CD4-positive, alpha-beta T cell (primary cell): ENCODE results near the gene TSKU. TPM values are rescaled to one million over a fixed set of nuclear protein-coding genes. Genes with fewer than 3 reads are reported as not detected.

Experiments used
- ATAC-seq: fragments of 200-7000 bp; cut with Tn5 transposase; one replicate; pipeline ENCODE4 v1.10.0; 2022; ENCODE audit warnings: mild to moderate bottlenecking; ENCODE audit not compliant: poor library complexity
- CTCF ChIA-PET: fragments of 350-600 bp; sonication (Branson Sonifier 250); formaldehyde crosslinking; loops from one replicate; lab custom pipeline; 2021; ENCODE audit warnings: antibody characterized with exemption, inconsistent platforms; lab: Charles Lee
- POLR2A ChIA-PET: fragments of 350-600 bp; sonication (Branson Sonifier 250); formaldehyde crosslinking; loops from one replicate; lab custom pipeline; 2021; ENCODE audit warnings: antibody characterized with exemption, inconsistent platforms; lab: Charles Lee
- DNase-seq, 14 experiments: peaks; one replicate each; pipeline ENCODE4 v3.0.0-alpha.2; 2013 to 2020; ENCODE audit warnings: mixed read lengths in 2 of 14
- H3K27ac ChIP-seq, 2 donors: one replicate each; pipeline versions ENCODE4 v1.5.1 to v1.7.0; 2013; ENCODE audit warnings: low read length in 2 of 2, low read depth in 1 of 2, mild to moderate bottlenecking in 1 of 2
- H3K27me3 ChIP-seq, 2 experiments: 1 replicate in 1 of 2; 2 replicates in 1 of 2; pipeline versions ENCODE4 v1.6.1 to v1.7.0; 2013; ENCODE audit warnings: low read length in 2 of 2, control low read depth in 1 of 2, mild to moderate bottlenecking in 1 of 2, moderate library complexity in 1 of 2; ENCODE audit not compliant: insufficient read depth in 2 of 2, control insufficient read depth in 1 of 2
- H3K36me3 ChIP-seq: one replicate; pipeline ENCODE4 v1.6.1; 2013; ENCODE audit warnings: low read length, control low read depth; ENCODE audit not compliant: insufficient read depth
- H3K4me1 ChIP-seq: one replicate; pipeline ENCODE4 v1.6.1; 2013; ENCODE audit warnings: low read length, control low read depth; ENCODE audit not compliant: insufficient read depth
- H3K4me3 ChIP-seq: one replicate; pipeline ENCODE4 v1.5.1; 2013; ENCODE audit warnings: mild to moderate bottlenecking, low read length, moderate library complexity
- H3K9me3 ChIP-seq, 2 experiments: 1 replicate in 1 of 2; 2 replicates in 1 of 2; pipeline versions ENCODE4 v1.6.1 to v1.7.0; 2013; ENCODE audit warnings: low read length in 2 of 2, mild to moderate bottlenecking in 2 of 2, control low read depth in 1 of 2, moderate library complexity in 1 of 2; ENCODE audit not compliant: control insufficient read depth in 1 of 2, insufficient read depth in 1 of 2
- H3K27ac Mint-ChIP-seq: one replicate; pipeline ENCODE4 v1.8.0; 2020; ENCODE audit warnings: mixed read lengths
- H3K27me3 Mint-ChIP-seq: one replicate; pipeline ENCODE4 v1.8.0; 2021; ENCODE audit warnings: mixed read lengths
- H3K36me3 Mint-ChIP-seq: one replicate; pipeline ENCODE4 v1.8.0; 2021; ENCODE audit warnings: low read depth, mixed read lengths
- H3K4me1 Mint-ChIP-seq: one replicate; pipeline ENCODE4 v1.8.0; 2021; ENCODE audit warnings: low read depth, mixed read lengths
- H3K4me3 Mint-ChIP-seq: one replicate; pipeline ENCODE4 v1.8.0; 2020; ENCODE audit warnings: mild to moderate bottlenecking, mixed read lengths
- H3K9me3 Mint-ChIP-seq: one replicate; pipeline ENCODE4 v1.8.0; 2020; ENCODE audit warnings: mixed read lengths
- CTCF ChIP-seq: fragments of 200-600 bp; IDR thresholded peaks from one replicate; pipeline ENCODE4 v1.8.0; 2022; ENCODE audit warnings: antibody characterized with exemption, mild to moderate bottlenecking
- intact Hi-C, 2 experiments: fragments of 100-400 bp; cut with DNase I in 1 of 2; cut with micrococcal nuclease in 1 of 2; formaldehyde crosslinking; loops; one replicate each; pipeline versions ENCODE4 v1.15.1 to v1.9.0; 2023 to 2025; cut with DNase I, micrococcal nuclease
- total RNA-seq, 174 experiments: library from RNA in 2 of 174; stranded (reverse) in 2 of 174; gene quantifications; one replicate each; pipeline ENCODE4 v1.2.3 and lab custom pipeline; 2021 to 2026

Gene TSKU
- total RNA-seq, 2 experiments from 2014 or later: 0.06 TPM; not detected in 1

- POLR2A ChIA-PET: no interaction called here
- intact Hi-C loops: no loop called here
- peaks cover 35% of the 10 kb centered on the region for H3K4me1 ChIP-seq
- H3K27me3 ChIP-seq: no peaks in the 10 kb centered on the region
- no peak overlapping the region for H3K27ac ChIP-seq
- no peak overlapping the region for H3K4me3 ChIP-seq
- H3K36me3 ChIP-seq: no peaks in the 10 kb centered on the region
- Mint-ChIP-seq H3K36me3 (no peaks in the 10 kb centered on the region), H3K4me1 (peaks cover 30% of the 10 kb centered on the region), H3K27me3 (no peaks in the 10 kb centered on the region), H3K4me3 (no peak overlapping the region), H3K9me3 (no peaks in the 10 kb centered on the region), H3K27ac (no peak overlapping the region)
- no peak for TF ChIP-seq CTCF
- CTCF ChIA-PET: no interaction called here
- no peaks in the 10 kb centered on the region for H3K9me3 ChIP-seq
- no peak for DNase-seq
- no peak for ATAC-seq
These were observed 15.5 kb upstream of the TSKU start for GRCh38 chr11:76767659-76768058.

GRCh38 chr11:76768088-76768908 is 14.9 kb upstream of the TSKU start:
- H3K27ac ChIP-seq: no peak overlapping the region
- no peaks in the 10 kb centered on the region for H3K9me3 Mint-ChIP-seq
- peak overlapping the region; percentile 69 for H3K4me3 Mint-ChIP-seq
- H3K27me3 Mint-ChIP-seq: no peaks in the 10 kb centered on the region
- H3K36me3 Mint-ChIP-seq: no peaks in the 10 kb centered on the region
- no peak for TF ChIP-seq CTCF
- peaks cover 35% of the 10 kb centered on the region for H3K4me1 ChIP-seq
- POLR2A ChIA-PET: no interaction called here
- no peaks in the 10 kb centered on the region for H3K36me3 ChIP-seq
- no peaks in the 10 kb centered on the region for H3K9me3 ChIP-seq
- peak overlapping the region; percentile 59 for H3K27ac Mint-ChIP-seq
- intact Hi-C loops: no loop called here
- peak in 4 of 14 experiments; percentile 8 to 54 (median 34) for DNase-seq
- CTCF ChIA-PET: no interaction called here
- peaks cover 30% of the 10 kb centered on the region for H3K4me1 Mint-ChIP-seq
- H3K4me3 ChIP-seq: no peak overlapping the region
- no peaks in the 10 kb centered on the region for H3K27me3 ChIP-seq
- ATAC-seq: peak; percentile 72

GRCh38 chr11:76768909-76769560 is 14.1 kb upstream of the TSKU start:
- no peak overlapping the region for H3K4me3 ChIP-seq
- Mint-ChIP-seq H3K4me3 (no peak overlapping the region), H3K27me3 (no peaks in the 10 kb centered on the region), H3K27ac (peak overlapping the region; percentile 59), H3K4me1 (peaks cover 30% of the 10 kb centered on the region), H3K9me3 (no peaks in the 10 kb centered on the region), H3K36me3 (no peaks in the 10 kb centered on the region)
- no peaks in the 10 kb centered on the region for H3K27me3 ChIP-seq
- ChIA-PET CTCF (no interaction called here), POLR2A (no interaction called here)
- no peak for DNase-seq
- H3K36me3 ChIP-seq: no peaks in the 10 kb centered on the region
- intact Hi-C loops: no loop called here
- peaks cover 35% of the 10 kb centered on the region for H3K4me1 ChIP-seq
- no peak for ATAC-seq
- no peak for TF ChIP-seq CTCF
- no peak overlapping the region for H3K27ac ChIP-seq
- no peaks in the 10 kb centered on the region for H3K9me3 ChIP-seq
